ENCODE results near the gene TOR1AIP2. TPM values are rescaled to one million over a fixed set of nuclear protein-coding genes. Genes with fewer than 3 reads are reported as not detected.
A peak's percentile ranks its signal among the peaks of the same experiment; 100 is the strongest.

TOR1AIP2 gene
- total and polyA plus RNA-seq, 10 of the 15 experiments (the other 5 are each of a cell fraction or from before 2014, with no cell fraction given), result 5.3 to 38.9 (median 15.4) TPM

GRCh38 chr1:179883745-179884138 lies 6.1 kb upstream of the TOR1AIP2 start (continued):
- TF ChIP-seq RFX5 (IDR thresholded peaks at IDR 0.05; ENCODE audit: low read depth, low read length) (no peak), SMAD5 (IDR thresholded peaks at IDR 0.05; ENCODE audit: low read depth) (no peak), ZNF592 (IDR thresholded peaks at IDR 0.05) (no peak), CEBPZ (IDR thresholded peaks at IDR 0.05; ENCODE audit: low read depth, low read length) (no peak), ZNF622 (IDR thresholded peaks at IDR 0.05) (no peak), SREBF2 (IDR thresholded peaks at IDR 0.05; ENCODE audit: low read length) (no peak), CREM (IDR thresholded peaks at IDR 0.05; ENCODE audit: low read depth) (peak; percentile 95), SRF (IDR thresholded peaks at IDR 0.05; ENCODE audit: low read depth in 2 of 2, low read length in 2 of 2) (peak in 1 of 2 experiments; percentile 77; a peak in 2 of 4 replicates), MTA2 (IDR thresholded peaks at IDR 0.05; ENCODE audit: low read depth) (no peak), PKNOX1 (IDR thresholded peaks at IDR 0.05) (peak; percentile 58; the same call in 1 of the 2 replicates), JUNB (IDR thresholded peaks at IDR 0.05) (peak; percentile 37; the same call in 1 of the 2 replicates), E2F4 (IDR thresholded peaks at IDR 0.05; ENCODE audit: low read depth, low read length) (no peak), NFYB (IDR thresholded peaks at IDR 0.05; ENCODE audit: insufficient read depth, low read depth, low read length) (peak; percentile 72; the same call in 1 of the 2 replicates)
